SK-N-MC (cell line): ENCODE data around the gene INPP4B.

Source experiments
- EZH2 ChIP-seq: fragments of 200-600 bp; sonication (generic); IDR thresholded peaks from one replicate; pipeline ENCODE4 v1.6.1; 2017; ENCODE audit warnings: antibody characterized with exemption
- POLR2AphosphoS5 ChIP-seq: IDR thresholded peaks from 2 replicates; pipeline ENCODE4 v1.6.1; 2012; ENCODE audit warnings: mild to moderate bottlenecking, low read depth, low read length, borderline replicate concordance

- TF ChIP-seq EZH2: no peak
- no peak for TF ChIP-seq POLR2AphosphoS5
Observed at GRCh38 chr4:142347241-142347640, 498.9 kb downstream of the INPP4B start.
